Left renal cortex interstitium (tissue), 4 donors: ENCODE data around the gene WDR45. TPM values are rescaled to one million over a fixed set of nuclear protein-coding genes. Genes with fewer than 3 reads are reported as not detected.
"Not testable (repeated sequence)": the region's sequence is repeated elsewhere in the genome, so short reads cannot be mapped to it uniquely, and the experiment has no call there.

ENCODE experiments used
- DNase-seq, 4 donors: peaks; one replicate each; pipeline ENCODE4 v3.0.0-alpha.2; 2013; ENCODE audit warnings: low read depth in 4 of 4, low spot score in 2 of 4, missing footprints in 1 of 4
- polyA plus RNA-seq, 4 donors: library from polyadenylated mRNA; unstranded; fragments of 120-200 nt; gene quantifications; one replicate each; pipeline ENCODE4 v1.2.1, GENCODE V29; 2013; ENCODE audit not compliant: insufficient read length in 4 of 4

WDR45 gene
- polyA plus RNA-seq: 10 to 100 TPM; 53.7 to 63.8 (median 61.5) TPM

GRCh38 chrX:49079489-49080428 is at the start of gene WDR45:
TSS of gene WDR45 (minus strand) at chrX:49079887. CDS start at chrX:49078095, 1,792 bp downstream.
- peak in 1 of 4 donors; percentile 45 for DNase-seq

DNA sequence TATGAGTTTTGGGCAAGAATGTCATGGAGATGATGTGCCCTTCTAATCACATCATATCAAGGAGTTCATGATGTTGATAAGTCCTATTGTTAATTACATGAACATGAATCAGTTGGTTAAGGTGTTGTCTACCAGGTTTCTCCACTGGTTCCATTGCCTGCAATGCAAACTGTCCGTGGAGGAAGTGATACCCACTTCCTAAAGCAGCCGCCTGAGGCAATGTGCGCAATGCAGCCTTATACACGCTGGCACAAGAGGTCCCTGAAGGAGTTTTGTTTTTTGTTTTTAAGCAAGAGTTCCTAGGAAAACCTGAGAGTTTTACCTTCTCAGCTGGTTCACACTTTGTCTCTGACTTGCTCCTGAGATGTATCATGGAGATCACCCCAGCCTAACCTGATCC is 49.7 kb upstream of the WDR45 start:
- DNase-seq: no peak

DNA sequence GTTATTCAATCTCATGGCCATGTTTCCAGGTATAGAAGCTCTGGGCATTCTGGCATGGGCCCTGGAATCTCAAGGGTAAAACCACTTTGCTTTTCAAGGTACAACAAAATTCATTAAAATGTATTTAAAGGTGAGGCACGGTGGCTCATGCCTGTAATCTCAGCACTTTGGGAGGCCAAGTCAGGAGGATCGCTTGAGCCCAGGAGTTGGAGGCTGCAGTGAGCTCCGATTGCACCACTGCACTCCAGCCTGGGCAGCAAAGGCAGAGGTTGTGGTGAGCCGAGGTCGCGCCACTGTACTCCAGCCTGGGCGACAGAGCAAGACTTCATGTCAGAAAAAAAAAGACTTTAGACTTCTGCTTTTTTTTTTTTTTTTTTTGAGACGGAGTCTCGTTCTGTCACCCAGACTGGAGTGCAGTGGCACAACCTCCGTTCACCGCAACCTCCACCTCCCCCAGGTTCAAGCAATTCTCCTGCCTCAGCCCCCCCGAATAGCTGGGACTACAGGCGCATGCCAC is 48.1 kb upstream of the WDR45 start:
- DNase-seq: not testable (repeated sequence)

DNA sequence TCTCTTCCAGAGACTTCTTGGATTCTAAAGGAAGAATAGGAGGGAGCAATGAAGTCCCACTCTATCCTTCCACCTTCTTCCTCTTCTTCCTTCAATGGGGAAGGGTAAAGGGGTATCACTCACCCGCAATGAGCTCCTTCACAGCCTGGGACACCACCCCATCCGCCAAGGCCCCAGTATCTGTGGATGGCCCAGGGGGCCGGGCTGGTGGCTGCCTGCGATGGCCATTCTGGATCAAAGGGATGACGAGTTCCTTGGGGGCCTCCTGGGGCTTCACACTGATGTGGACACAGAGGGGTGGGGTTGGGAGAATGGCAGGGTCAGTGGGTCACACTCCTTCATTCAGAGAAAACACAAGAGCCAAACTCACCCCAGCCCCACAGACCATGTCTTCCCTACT is 42.8 kb upstream of the WDR45 start:
- no peak for DNase-seq

GRCh38 chrX:49120091-49120490 is 40.4 kb upstream of the WDR45 start:
- DNase-seq: no peak

GRCh38 chrX:49117581-49117980 is 37.9 kb upstream of the WDR45 start:
- DNase-seq: no peak

GRCh38 chrX:49116716-49117115 is 37.0 kb upstream of the WDR45 start:
- no peak for DNase-seq

GRCh38 chrX:49116076-49116475 is 36.4 kb upstream of the WDR45 start:
- no peak for DNase-seq

DNA sequence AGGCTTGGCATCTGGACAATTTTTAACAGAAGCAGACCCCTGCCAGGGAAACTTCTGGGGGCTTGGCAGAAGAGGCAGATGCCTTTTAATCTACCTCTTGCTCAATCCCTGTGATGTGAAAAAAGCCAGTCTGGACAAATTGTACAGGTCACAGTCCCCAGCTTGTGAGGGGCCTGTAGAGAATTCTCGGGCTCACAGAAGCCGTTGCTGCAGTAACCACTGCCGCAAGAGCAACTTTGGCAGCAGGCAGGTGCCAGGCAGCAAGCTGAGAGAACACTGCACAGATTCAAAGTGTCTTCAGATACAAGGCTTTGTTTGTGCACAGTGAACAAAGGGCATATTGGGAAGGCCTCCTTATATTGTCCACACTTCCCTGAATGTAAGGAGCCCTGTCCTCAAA is 32.1 kb upstream of the WDR45 start:
- no peak for DNase-seq

DNA sequence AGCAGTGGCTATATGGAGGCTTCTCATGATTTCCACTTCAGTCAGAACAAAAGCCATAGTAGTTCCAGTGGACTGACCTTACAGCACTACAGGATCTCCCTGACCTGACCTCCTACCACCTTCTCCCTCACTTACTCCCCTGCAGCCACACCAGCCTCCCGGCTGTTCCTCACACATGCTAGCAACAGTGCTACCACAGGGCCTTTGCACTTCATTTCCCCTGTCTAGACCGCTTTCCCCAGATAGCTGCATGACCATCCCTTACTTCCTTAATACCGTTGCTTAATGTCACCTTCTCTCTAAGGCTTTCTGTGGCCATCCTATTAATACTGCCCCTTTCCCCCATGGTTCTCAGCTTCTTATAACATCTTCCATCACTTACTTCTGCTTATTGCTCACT is 30.7 kb upstream of the WDR45 start:
- no peak for DNase-seq

DNA sequence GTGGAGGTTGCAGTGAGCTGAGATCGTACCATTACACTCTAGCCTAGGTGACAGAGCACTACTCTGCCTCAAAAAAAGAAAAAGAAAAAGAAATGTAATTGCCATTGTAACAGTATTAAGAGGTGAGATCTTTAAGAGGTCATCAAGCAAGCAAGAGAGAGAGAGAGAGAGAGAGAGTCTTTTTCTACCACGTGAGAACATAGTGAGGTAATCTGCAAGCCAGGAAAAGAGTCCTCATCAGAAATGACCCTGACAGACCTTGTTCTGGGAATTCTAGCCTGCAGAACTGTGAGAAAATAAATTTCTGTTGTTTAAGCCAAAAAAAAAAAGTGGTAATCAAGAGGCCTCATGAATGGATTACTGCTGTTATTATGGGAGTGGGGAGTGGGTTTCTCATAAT is 29.0 kb upstream of the WDR45 start:
- DNase-seq: no peak

GRCh38 chrX:49106930-49107329 is 27.2 kb upstream of the WDR45 start:
- no peak for DNase-seq

DNA sequence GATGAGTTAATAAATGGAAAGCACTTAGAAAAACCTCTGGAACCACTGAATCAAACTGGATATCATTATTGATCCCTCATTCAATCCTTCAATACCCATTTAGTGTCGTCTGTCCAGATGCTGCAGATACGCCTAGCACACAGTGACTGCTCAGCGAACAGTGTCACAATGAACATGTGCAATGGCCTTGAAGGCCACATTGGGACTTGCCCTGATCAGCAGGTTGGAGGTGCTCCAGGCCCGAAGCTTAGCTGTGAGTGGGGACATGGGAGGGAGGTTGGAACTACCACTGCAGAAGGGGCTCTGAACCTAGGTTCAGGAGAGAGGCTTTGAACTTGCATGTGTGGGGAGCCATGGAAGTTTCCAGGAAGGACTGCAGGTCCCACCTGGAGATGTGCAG is 26.6 kb upstream of the WDR45 start:
- DNase-seq: no peak

- no peak for DNase-seq
These were observed 23.9 kb upstream of the WDR45 start for GRCh38 chrX:49103637-49104036.

DNA sequence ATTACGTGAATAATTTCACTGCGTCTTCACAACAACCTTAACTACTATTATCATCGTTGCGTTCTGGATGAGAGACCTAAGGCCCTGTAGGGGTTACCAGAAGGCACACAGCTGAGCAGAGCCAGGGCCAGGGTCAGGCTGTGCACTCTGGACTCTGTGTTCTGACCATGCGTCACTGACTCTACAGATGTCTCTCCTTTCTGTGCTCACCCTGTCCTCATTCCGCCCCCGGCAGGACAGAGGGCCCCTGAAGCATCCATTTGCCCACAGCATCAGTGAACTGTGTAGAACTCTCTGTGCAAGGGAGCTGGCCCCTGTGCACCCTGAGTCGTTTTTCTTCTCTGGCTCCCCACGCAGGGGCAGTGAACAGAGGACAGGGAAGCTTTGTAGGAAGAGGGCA is 22.5 kb upstream of the WDR45 start:
- no peak for DNase-seq

DNA sequence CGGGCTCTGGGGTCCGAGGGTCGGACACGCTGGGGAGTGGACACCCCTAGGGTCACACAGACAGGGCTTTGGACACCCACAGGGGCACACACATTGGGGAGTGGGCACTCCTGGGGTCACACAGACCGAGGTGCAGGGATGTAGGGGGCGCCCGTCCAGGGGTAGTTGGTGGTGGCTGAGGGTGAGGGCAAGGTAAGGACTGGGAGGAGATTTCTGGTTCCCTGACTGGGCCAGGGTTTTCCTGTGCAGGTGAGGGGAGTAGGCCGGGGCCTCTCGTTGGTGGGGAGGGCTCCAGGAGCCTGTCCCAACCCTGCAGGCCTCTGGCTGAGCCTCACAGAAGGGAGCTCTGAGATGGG is 21.9 kb upstream of the WDR45 start:
- no peak for DNase-seq

DNA sequence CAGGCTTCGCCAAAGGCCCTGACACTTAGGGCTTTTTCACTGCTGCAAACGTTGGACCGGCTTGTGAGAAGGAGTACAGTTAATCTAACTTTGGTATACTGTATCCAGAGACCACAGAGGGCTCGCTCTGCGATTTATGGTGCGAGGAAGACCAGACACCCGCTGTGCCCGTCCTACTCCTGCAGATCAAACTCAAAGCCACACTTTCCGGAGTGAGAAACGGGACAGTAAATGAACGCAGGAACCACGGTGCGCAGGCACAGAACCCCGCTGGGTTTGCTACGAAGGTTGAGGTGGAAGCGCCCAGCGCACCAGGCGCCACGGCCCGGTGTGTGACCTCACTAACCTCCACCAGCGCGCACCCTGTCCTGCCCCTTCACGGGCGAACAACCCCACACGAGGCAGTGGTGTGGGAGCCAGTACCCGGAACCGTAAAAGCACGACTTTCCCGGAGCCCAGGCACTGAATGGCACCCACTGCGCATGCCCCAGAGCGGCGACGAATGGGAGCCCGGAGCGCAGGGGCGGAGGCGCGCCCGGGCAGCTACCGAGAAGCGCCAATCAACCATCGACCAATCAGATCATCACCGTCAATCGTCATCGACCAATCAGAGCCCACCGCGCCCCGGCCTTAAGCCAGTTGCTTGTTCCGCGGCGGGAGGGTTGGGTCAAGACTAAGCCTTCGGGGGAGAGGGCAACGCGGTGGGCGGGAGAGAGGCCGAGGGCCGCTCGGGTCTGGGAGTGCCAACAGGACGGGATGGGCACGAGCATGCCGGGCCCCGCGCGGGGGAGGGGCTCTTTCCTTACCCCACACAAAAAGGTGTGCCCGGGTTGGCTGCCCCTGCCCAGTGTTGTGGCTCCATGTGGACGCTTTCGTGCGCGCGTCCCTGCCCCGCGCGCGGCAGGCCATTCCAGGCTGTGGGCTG is 21.3 kb upstream of the WDR45 start:
- peak in 3 of 4 donors; percentile 62 to 86 (median 73) for DNase-seq

- no peak for DNase-seq
These were observed 16.7 kb upstream of the WDR45 start for GRCh38 chrX:49096419-49096818.

DNA sequence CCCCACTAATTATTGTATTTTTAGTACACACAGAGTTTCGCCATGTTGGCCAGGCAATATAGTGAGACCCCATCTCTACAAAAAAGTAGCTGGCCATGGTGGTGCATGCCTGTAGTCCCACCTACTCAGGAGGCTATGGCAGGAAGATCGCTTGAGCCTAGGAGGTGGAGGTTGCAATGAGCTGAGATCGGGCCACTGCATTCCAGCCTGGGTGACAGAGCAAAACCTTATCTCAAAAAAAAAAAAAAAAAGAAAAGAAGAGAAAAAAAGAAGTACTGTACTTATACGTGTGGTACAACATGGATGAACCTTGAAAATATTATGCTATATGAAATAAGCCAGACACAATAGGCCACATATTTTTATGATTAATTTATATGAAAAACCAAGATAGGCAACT is 9.9 kb upstream of the WDR45 start:
- no peak for DNase-seq

DNA sequence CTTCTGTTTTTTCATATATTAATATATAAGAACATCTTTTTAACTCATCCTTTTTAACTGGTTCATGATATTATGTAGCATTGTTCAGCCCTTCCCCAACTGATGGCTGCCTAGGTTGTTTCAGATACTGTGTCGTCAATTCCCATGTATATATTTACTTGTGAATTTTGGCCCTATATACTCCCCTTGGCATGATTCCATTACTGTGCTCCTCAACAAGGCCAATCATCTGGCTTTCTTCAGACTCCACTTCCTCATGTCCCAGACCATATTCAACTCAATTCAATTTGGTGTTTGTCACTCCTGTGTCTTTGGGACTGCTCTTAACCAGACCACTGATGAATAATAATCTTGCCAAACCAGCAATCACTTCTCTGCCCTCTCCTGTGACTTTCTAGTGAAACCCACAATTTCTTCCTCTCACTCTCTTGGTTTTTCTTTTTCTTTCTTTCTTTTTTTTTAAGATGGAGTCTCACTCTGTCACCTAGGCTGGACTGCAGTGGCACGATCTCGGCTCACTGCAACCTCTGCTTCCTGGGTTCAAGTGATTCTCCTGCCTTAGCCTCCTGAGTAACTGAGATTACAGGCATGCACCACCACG is 2.7 kb upstream of the WDR45 start:
- no peak for DNase-seq

GRCh38 chrX:49077941-49078340 is 1.7 kb downstream of the WDR45 start:
- no peak for DNase-seq
